Testis (tissue), 2 donors: ENCODE results near the gene ADPGK.

ENCODE experiments used
- POLR2A ChIP-seq: fragments of 450-650 bp; IDR thresholded peaks from one replicate; pipeline ENCODE4 v1.6.1; 2017; ENCODE audit warnings: antibody characterized with exemption, mild to moderate bottlenecking, moderate library complexity
- TF ChIP-seq, protein P1 (sequence below), 3 experiments: fragments of 450-650 bp in 2 of 3; fragments of 200-600 bp in 1 of 3; sonication (generic) in 1 of 3; IDR thresholded peaks; one replicate each; pipeline ENCODE4 v1.5.1; 2016 to 2019; ENCODE audit warnings: antibody characterized with exemption in 3 of 3, mild to moderate bottlenecking in 2 of 3, moderate library complexity in 1 of 3

DNA sequence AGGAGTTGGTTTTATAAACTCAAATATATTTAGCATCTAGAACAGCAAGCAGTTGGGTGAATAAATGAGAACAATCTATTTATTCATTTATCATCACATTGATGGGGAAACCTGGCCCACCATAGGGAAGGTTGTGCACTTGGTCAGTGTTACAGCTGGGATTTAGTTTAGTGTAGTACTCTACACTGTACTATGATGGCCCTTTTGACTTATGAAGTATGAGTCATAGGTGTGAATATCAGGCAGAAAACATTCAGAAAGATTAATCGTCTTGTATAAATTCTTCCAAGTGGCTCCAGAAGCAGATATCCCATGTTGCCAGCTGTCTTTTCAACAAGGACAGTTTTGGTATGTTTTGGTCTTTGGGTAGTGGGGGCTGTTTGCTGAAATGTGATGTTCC is 59.5 kb downstream of the ADPGK start:
- TF ChIP-seq, protein P1, sequence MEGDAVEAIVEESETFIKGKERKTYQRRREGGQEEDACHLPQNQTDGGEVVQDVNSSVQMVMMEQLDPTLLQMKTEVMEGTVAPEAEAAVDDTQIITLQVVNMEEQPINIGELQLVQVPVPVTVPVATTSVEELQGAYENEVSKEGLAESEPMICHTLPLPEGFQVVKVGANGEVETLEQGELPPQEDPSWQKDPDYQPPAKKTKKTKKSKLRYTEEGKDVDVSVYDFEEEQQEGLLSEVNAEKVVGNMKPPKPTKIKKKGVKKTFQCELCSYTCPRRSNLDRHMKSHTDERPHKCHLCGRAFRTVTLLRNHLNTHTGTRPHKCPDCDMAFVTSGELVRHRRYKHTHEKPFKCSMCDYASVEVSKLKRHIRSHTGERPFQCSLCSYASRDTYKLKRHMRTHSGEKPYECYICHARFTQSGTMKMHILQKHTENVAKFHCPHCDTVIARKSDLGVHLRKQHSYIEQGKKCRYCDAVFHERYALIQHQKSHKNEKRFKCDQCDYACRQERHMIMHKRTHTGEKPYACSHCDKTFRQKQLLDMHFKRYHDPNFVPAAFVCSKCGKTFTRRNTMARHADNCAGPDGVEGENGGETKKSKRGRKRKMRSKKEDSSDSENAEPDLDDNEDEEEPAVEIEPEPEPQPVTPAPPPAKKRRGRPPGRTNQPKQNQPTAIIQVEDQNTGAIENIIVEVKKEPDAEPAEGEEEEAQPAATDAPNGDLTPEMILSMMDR (IDR thresholded peaks at IDR 0.05), result no peak
- TF ChIP-seq POLR2A, result no peak
